OCI-M1 (cell line): ENCODE data around the gene ATP2A2.
A peak's percentile ranks its signal among the peaks of the same experiment; 100 is the strongest.

Source experiments
- DNase-seq: peaks from one replicate; lab custom pipeline; 2025; lab: John Stamatoyannopoulos, UW

ATP2A2 gene

GRCh38 chr12:110343736-110344555, 62.9 kb downstream of the ATP2A2 start:
- no peak for DNase-seq

DNA sequence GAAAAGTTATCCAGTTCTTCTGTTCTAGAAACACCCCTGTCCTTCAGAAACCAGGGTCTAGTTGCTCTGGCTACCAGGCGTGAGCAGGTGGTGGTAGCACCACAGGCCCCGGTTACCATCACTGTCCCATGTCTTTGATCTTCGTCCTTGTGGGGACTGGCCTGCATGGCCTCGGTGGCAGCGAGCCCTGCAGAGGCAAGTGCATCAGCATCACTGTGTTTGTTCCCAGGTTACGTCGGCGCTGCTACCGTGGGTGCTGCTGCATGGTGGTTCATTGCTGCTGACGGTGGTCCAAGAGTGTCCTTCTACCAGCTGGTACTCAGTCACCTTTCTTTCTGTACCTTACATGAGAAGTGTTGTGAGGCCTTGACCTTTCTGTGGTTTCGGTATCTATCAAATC, 63.6 kb downstream of the ATP2A2 start:
- no peak for DNase-seq

DNA sequence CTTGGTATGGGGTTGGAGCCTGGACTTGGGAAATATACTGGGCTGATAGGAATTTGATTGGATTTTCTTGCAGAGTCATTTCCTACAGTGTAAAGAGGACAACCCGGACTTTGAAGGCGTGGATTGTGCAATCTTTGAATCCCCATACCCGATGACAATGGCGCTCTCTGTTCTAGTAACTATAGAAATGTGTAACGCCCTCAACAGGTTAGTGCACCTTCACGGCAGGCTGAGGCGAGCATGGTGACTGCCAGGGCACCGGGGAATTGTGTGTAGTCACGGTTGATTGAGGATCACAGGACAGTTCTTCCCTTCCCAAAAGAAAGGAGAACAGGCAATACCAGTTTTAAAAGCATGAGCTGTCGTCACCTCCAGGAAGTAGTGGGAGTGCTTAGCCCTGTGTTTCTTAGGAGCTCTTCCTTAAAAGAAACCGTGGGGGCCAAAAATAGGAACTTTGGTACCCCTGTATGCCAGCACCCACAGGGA, 64.2 kb downstream of the ATP2A2 start:
- no peak for DNase-seq

GRCh38 chr12:110345963-110346362, 64.9 kb downstream of the ATP2A2 start:
- no peak for DNase-seq

DNA sequence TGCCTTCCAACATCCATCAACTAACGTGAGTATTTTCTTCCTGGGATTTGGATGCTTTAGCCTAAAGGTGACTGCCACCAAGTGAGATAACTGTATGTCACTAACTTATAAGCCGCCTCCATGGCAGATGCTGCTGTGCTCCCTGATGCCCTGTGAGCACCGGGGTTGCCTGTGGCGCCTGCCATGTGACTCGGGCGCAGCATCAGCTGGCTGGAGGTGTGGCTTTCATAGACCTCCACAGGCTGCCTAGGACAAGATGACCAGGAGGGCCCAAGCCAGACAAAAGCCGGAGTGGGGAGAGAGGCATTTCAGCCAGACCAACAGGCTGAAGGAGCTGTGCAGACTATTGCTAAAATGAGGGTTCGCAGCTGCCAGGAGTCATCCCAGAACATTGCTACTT, 66.7 kb downstream of the ATP2A2 start:
- no peak for DNase-seq

DNA sequence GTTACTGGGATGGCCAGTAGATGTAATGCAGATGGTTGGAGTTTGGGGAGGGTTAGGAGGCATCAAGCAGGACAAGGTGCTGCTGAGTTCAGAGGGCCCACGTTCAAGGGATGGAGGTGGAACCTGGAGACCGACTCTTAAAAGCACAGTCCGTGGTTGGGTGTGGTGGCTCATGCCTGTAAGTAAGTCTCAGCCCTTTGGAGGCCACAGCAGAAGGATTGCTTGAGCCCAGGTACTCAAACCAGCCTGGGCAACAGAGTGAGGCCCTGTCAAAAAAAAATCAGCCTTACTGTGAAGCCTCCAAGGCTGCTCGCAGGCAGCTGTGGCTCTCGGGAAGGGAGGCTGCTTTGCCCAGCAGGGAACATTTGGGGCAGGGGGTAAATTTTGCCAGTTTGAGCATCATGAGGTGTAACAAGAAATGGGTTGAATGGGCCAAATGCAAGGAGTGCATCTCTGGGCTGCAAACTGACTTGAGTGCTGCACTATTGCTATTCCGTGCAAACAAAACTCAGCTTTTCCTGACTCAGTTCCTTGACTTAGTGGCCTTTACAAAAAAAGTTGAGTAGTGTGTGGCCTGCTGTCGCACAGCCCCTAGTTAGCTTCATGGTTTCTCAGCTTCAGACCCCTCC, 67.5 kb downstream of the ATP2A2 start:
- DNase-seq: no peak

DNA sequence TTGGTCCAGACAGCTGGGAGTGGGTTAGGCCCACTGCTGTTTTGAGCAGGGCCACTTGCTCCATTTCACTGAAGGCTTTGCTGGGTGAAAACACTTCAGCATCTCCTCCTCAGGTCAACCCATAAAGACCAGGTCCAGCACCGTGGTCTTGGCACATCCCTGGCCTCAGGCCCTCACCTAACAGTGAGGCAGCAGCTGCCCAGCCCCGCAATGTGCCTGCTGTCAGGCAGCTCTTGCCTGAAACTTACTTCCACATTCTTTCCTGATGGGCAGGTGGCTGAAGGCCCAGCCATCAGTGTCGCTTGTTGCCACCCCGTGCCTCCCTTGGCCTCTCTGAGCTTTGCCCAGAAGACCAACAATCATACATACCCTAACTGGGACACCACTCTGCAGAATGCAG, 68.0 kb downstream of the ATP2A2 start:
- no peak for DNase-seq

- no peak for DNase-seq
Measured at GRCh38 chr12:110349514-110350151, 68.6 kb downstream of the ATP2A2 start.

DNA sequence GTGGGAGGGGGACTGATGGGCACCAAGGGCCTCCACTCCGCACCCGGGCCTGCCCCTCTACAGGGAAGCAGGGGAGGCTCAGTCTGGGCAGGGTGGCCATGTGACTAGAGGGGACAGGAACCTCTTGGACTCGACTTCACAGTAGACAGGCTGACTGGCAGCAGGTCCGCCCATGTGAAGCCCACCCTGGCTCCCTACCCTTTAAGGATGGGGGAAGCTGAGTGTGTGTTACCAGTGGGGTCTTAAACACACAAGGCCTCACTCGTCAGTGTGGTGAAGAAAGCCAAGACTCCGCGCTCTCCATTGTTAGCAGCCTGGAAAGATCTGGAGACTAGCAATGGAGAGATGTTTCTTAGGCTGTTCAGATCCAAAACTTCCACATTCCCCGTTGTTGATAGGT, 70.1 kb downstream of the ATP2A2 start:
- no peak for DNase-seq

DNA sequence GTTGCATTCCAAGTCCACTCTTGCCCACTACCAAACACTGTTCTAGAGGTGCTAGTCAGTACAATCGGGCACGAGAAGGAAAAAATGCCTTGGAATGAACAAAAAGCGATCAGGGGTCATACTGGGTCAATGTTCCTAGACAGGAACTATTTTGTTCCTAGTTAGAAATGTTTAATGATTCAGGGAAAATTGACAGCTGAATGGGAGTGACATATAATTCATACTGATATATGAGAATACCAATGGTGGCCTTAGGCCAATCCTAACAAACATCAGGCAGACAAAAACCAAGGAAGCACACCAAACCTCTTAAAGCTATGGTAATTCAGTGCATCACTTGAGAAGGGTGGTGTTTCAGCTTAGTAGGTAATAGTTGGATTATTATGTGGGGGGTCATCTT, 71.4 kb downstream of the ATP2A2 start:
- peak; percentile 22 for DNase-seq

DNA sequence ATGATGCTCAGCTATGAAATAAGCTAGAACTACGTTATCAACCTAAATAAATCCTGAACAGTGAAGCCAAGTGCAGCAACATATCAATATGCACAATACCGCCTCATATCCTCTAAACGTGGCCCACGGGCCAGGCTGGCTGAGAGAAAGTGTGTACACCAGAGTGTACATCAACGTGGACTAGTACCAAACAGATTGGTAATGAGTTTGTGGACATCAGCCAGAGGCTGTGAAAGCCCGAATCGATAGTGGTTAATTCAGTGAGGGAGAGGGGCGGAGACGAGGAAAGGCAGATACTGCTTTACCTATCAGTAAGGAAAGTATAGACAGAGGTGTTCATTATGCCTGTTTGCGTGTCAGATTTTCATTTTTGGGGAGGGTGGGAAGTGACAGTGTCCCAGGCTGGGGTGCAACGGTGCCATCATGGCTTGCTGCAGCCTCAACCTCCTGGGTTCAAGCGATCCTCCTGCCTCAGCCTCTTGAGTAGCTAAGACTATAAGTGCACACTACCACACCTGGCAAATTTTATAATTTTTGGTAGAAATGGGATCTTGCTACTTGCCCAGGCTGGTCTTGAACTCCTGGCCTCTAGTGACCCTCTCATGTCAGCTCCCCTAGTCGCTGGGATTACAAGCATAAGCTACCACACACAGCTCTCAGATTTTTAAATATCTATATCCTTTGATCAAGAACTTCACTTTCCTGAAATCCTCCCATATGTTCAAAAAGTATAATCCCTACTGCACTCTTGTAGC, 72.3 kb downstream of the ATP2A2 start:
- DNase-seq: peak; percentile 45

GRCh38 chr12:110354172-110354780, 73.2 kb downstream of the ATP2A2 start:
- peak; percentile 98 for DNase-seq

- peak; percentile 38 for DNase-seq
Measured at GRCh38 chr12:110355073-110355472, 74.0 kb downstream of the ATP2A2 start.

DNA sequence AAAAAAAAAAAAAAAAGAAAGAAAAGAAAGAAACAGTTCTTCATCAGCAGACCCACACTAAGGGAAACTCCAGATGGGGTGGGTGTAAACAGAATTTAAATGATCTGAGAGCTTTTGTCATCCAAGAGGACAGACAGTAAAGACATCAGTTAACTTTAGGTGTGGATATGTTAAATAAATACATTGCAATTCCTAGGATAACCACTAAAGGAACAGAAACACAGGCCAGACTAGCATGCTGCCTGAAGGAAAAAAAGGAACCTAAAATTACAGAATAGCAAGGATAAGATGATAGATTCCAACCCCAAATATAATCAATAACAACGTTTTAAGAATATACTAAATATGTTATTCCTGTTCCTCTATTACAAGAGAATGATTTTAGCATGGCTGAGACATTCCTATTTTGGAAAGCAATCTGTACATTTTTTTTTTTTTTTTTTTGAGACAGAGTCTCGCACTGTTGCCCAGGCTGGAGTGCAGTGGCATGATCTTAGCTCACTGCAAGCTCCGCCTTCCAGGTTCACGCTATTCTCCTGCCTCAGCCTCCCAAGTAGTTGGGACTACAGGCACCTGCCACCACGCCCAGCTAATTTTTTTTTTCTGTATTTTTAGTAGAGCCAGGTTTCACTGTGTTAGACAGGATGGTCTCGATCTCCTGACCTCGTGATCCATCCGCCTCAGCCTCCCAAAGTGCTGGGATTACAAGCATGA, 77.5 kb downstream of the ATP2A2 start:
- peak; percentile 79 for DNase-seq

GRCh38 chr12:110361216-110361615, 80.2 kb downstream of the ATP2A2 start:
- DNase-seq: no peak

GRCh38 chr12:110365489-110366320, 84.7 kb downstream of the ATP2A2 start:
- peak; percentile 14 for DNase-seq

DNA sequence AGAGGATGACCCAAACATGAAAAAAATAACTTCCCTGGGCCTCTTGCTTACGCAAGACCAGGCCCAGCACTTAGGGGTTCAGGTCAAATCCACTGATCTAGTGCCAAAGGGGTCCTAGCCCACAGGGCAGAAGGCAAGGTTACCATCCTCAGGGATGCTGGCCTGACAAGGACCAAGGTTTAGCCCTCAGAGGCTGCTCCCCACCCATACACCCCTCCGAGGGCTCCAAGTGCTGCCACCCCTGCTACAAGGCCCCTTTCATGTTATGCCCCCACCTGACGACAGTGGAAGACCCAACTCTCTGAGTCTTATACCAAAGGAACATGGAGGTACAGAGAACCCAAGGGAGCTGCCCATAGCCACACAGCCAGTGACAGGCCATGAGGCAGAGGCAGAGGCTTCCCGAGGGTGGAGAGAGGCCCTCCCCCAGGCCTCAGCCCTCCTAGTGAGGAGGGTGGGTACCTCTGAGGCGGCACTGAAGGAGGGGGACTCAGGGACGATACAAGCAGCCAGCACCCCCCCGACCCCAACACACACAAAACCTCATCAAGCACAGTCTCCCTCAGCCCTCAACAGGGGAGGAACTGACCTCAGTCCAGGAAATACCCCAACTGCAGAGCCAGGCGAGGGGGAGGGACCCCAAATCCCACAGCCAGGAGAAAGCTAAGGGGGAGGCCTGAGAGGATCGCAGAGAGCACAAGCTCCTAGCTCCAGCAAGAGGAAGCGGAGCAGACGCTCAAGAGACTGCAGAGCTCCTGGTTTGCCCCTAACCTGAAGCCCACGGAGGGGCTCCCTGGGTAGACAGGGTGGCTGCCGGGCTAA, 85.5 kb downstream of the ATP2A2 start:
- DNase-seq: peak; percentile 16

- DNase-seq: no peak
Measured at GRCh38 chr12:110367181-110367864, 86.3 kb downstream of the ATP2A2 start.

DNA sequence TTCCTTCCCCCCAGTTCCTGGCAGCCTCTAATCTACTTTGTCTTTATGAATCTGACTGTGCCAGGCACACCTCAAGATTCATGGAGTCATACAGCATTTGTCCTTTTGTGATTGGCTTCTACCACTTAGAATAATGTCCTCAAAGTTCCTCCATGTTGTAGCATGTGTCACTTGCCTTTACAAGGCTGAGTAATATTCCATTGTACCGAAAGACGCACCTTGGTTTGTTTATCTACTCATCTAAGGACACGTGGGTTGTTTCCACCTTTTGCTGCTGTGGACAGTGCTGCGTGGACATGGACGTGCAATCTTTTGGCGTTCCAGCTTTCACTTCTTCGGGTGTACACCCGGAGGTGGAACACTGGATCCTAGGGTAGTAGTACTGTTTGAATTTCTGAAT, 88.9 kb downstream of the ATP2A2 start:
- no peak for DNase-seq
